ENCODE measurements around the gene SPDYC. TPM values are rescaled to one million over a fixed set of nuclear protein-coding genes. Genes with fewer than 3 reads are reported as not detected.

The SPDYC gene
- total RNA-seq, 4 donors from 2014 or later, result not detected

DNA sequence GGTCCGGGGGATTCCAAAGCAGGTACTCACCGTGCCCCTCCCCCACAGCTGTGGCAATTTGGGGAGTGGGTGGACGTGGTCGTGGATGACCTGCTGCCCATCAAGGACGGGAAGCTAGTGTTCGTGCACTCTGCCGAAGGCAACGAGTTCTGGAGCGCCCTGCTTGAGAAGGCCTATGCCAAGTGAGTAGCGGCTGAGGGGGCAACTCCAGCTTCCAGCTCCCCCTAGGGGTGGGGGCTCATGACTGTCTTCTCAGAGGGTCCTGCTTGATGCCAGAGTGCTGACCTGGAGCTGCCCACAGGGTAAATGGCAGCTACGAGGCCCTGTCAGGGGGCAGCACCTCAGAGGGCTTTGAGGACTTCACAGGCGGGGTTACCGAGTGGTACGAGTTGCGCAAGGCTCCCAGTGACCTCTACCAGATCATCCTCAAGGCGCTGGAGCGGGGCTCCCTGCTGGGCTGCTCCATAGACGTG lies 15.9 kb downstream of the SPDYC start:
- no peak for ATAC-seq (ENCODE audit: low FRiP score)
- DNase-seq (ENCODE audit: low spot score), result no peak
- no peak for TF ChIP-seq CTCF (IDR thresholded peaks at IDR 0.05)

- ATAC-seq (ENCODE audit: low FRiP score), result no peak
- no peak for DNase-seq (ENCODE audit: low spot score)
- TF ChIP-seq CTCF (IDR thresholded peaks at IDR 0.05), result no peak
These were observed 16.7 kb downstream of the SPDYC start for GRCh38 chr11:65186701-65187100.

- TF ChIP-seq CTCF (IDR thresholded peaks at IDR 0.05), result no peak
- DNase-seq (ENCODE audit: low spot score), result no peak
- no peak for ATAC-seq (ENCODE audit: low FRiP score)
These were observed 17.2 kb downstream of the SPDYC start for GRCh38 chr11:65187146-65187675.

- TF ChIP-seq CTCF (IDR thresholded peaks at IDR 0.05), result no peak
- ATAC-seq (ENCODE audit: low FRiP score) (no peak), DNase-seq (ENCODE audit: low spot score) (no peak)
These were observed 18.0 kb downstream of the SPDYC start for GRCh38 chr11:65187971-65188461.

- ATAC-seq (ENCODE audit: low FRiP score) (no peak), DNase-seq (ENCODE audit: low spot score) (no peak)
- no peak for TF ChIP-seq CTCF (IDR thresholded peaks at IDR 0.05)
These were observed 18.5 kb downstream of the SPDYC start for GRCh38 chr11:65188486-65188885.

GRCh38 chr11:65189191-65189590 lies 19.2 kb downstream of the SPDYC start:
- DNase-seq (ENCODE audit: low spot score), result no peak
- no peak for ATAC-seq (ENCODE audit: low FRiP score)
- TF ChIP-seq CTCF (IDR thresholded peaks at IDR 0.05), result no peak

GRCh38 chr11:65194564-65194963 lies 24.5 kb downstream of the SPDYC start:
- DNase-seq (ENCODE audit: low spot score), result no peak
- TF ChIP-seq CTCF (IDR thresholded peaks at IDR 0.05), result no peak
- no peak for ATAC-seq (ENCODE audit: low FRiP score)

All from omental fat pad (tissue), 4 donors.